DMS53 treated with DMSO at 0.1 percent for 48 hours (cell line): ENCODE results near the gene MBD3L2.
"Not testable (repeated sequence)": the region's sequence is repeated elsewhere in the genome, so short reads cannot be mapped to it uniquely, and the experiment has no call there.

Experiments used
- DNase-seq: peaks from one replicate; lab custom pipeline; 2025; ENCODE audit not compliant: unreplicated experiment; lab: John Stamatoyannopoulos, UW

MBD3L2 gene

GRCh38 chr19:7059977-7060376 lies 10.9 kb downstream of the MBD3L2 start:
- DNase-seq, result not testable (repeated sequence)

- no peak for DNase-seq
These were observed 14.2 kb downstream of the MBD3L2 start for GRCh38 chr19:7063339-7063738.

GRCh38 chr19:7063764-7064418 lies 14.8 kb downstream of the MBD3L2 start:
- DNase-seq, result no peak

- DNase-seq, result peak; percentile 11
These were observed 18.0 kb downstream of the MBD3L2 start for GRCh38 chr19:7067122-7067521.

GRCh38 chr19:7067716-7068115 lies 18.6 kb downstream of the MBD3L2 start:
- DNase-seq, result no peak

GRCh38 chr19:7068599-7068998 lies 19.5 kb downstream of the MBD3L2 start:
- no peak for DNase-seq

- DNase-seq, result peak; percentile 74
These were observed 20.2 kb downstream of the MBD3L2 start, which contains the start of gene ZNF557 for GRCh38 chr19:7069042-7069903. Gene ZNF557 (plus strand): TSS chr19:7069703. CDS start chr19:7075075, 5,372 bp downstream.

GRCh38 chr19:7069904-7070226 lies 20.7 kb downstream of the MBD3L2 start:
- DNase-seq, result no peak

GRCh38 chr19:7072541-7072940 lies 23.4 kb downstream of the MBD3L2 start:
- DNase-seq, result no peak

GRCh38 chr19:7074705-7075282 lies 25.7 kb downstream of the MBD3L2 start:
- DNase-seq, result no peak

GRCh38 chr19:7076151-7076550 lies 27.0 kb downstream of the MBD3L2 start:
- no peak for DNase-seq

GRCh38 chr19:7078008-7078407 lies 28.9 kb downstream of the MBD3L2 start:
- no peak for DNase-seq

- DNase-seq, result no peak
These were observed 34.2 kb downstream of the MBD3L2 start for GRCh38 chr19:7083076-7083956.

GRCh38 chr19:7088999-7089398 lies 39.9 kb downstream of the MBD3L2 start:
- no peak for DNase-seq

GRCh38 chr19:7098096-7098495 lies 49.0 kb downstream of the MBD3L2 start:
- no peak for DNase-seq

GRCh38 chr19:7098701-7099596 lies 49.8 kb downstream of the MBD3L2 start:
- peak; percentile 91 for DNase-seq

GRCh38 chr19:7099597-7099921 lies 50.4 kb downstream of the MBD3L2 start:
- DNase-seq, result no peak
